GM19395 (cell line): ENCODE measurements around the gene EIF4E1B.

Source experiments
- ATAC-seq: cut with Tn5 transposase; IDR thresholded peaks from one replicate; pipeline ENCODE4 v1.9.1; 2021; ENCODE audit warnings: mild to moderate bottlenecking, moderate library complexity; ENCODE audit not compliant: unreplicated experiment

EIF4E1B gene

GRCh38 chr5:176680226-176680563 lies 49.7 kb downstream of the EIF4E1B start:
- no peak for ATAC-seq

- ATAC-seq = no peak
Measured at GRCh38 chr5:176682016-176682531, 51.6 kb downstream of the EIF4E1B start.

- ATAC-seq = no peak
Measured at GRCh38 chr5:176685010-176685409, 54.5 kb downstream of the EIF4E1B start.

GRCh38 chr5:176687247-176687646 lies 56.8 kb downstream of the EIF4E1B start:
- no peak for ATAC-seq

GRCh38 chr5:176687881-176688280 lies 57.4 kb downstream of the EIF4E1B start:
- ATAC-seq = no peak

GRCh38 chr5:176690911-176691310 lies 60.4 kb downstream of the EIF4E1B start:
- ATAC-seq = no peak

- ATAC-seq = no peak
Measured at GRCh38 chr5:176691524-176691923, 61.0 kb downstream of the EIF4E1B start.

GRCh38 chr5:176692326-176692725 lies 61.9 kb downstream of the EIF4E1B start:
- no peak for ATAC-seq

- no peak for ATAC-seq
Measured at GRCh38 chr5:176692839-176693476, 62.5 kb downstream of the EIF4E1B start.

GRCh38 chr5:176693477-176693851 lies 63.0 kb downstream of the EIF4E1B start:
- ATAC-seq = no peak

- no peak for ATAC-seq
Measured at GRCh38 chr5:176694146-176694545, 63.7 kb downstream of the EIF4E1B start.

GRCh38 chr5:176694631-176695030 lies 64.2 kb downstream of the EIF4E1B start:
- no peak for ATAC-seq

GRCh38 chr5:176695073-176695472 lies 64.6 kb downstream of the EIF4E1B start:
- no peak for ATAC-seq
